Measurements from ENCODE around the gene ALDH4A1.
"Not testable (repeated sequence)": the region's sequence is repeated elsewhere in the genome, so short reads cannot be mapped to it uniquely, and the experiment has no call there.

Gene ALDH4A1

GRCh38 chr1:18899363-18900049 is 2.8 kb downstream of the ALDH4A1 start:
- DNase-seq: no peak

- no peak for DNase-seq
Measured at GRCh38 chr1:18898567-18898966, 3.8 kb downstream of the ALDH4A1 start.

- DNase-seq: no peak
Measured at GRCh38 chr1:18895317-18895716, 7.0 kb downstream of the ALDH4A1 start.

GRCh38 chr1:18893120-18893519 is 9.2 kb downstream of the ALDH4A1 start:
- no peak for DNase-seq

GRCh38 chr1:18891858-18892257 is 10.5 kb downstream of the ALDH4A1 start:
- not testable (repeated sequence) for DNase-seq

GRCh38 chr1:18891426-18891780 is 11.0 kb downstream of the ALDH4A1 start:
- DNase-seq: no peak

GRCh38 chr1:18890706-18891425 is 11.5 kb downstream of the ALDH4A1 start:
- DNase-seq: peak; percentile 52

- DNase-seq: no peak
Measured at GRCh38 chr1:18886003-18886335, 16.4 kb downstream of the ALDH4A1 start.

GRCh38 chr1:18885311-18886002 is 16.9 kb downstream of the ALDH4A1 start:
- no peak for DNase-seq

- no peak for DNase-seq
Measured at GRCh38 chr1:18884727-18885126, 17.6 kb downstream of the ALDH4A1 start.

GRCh38 chr1:18884419-18884717 is 18.0 kb downstream of the ALDH4A1 start:
- DNase-seq: no peak

- peak; percentile 59 for DNase-seq
Measured at GRCh38 chr1:18883636-18884418, 18.5 kb downstream of the ALDH4A1 start.

- DNase-seq: no peak
Measured at GRCh38 chr1:18883079-18883478, 19.3 kb downstream of the ALDH4A1 start.

GRCh38 chr1:18882486-18882885 is 19.9 kb downstream of the ALDH4A1 start:
- no peak for DNase-seq

- no peak for DNase-seq
Measured at GRCh38 chr1:18881642-18882431, 20.5 kb downstream of the ALDH4A1 start.

GRCh38 chr1:18881164-18881563 is 21.2 kb downstream of the ALDH4A1 start:
- no peak for DNase-seq

- no peak for DNase-seq
Measured at GRCh38 chr1:18880585-18880984, 21.8 kb downstream of the ALDH4A1 start.

GRCh38 chr1:18879791-18880309 is 22.5 kb downstream of the ALDH4A1 start:
- DNase-seq: no peak

GRCh38 chr1:18879215-18879790 is 23.1 kb downstream of the ALDH4A1 start:
- DNase-seq: no peak

- DNase-seq: no peak
Measured at GRCh38 chr1:18878538-18879214, 23.7 kb downstream of the ALDH4A1 start.

- no peak for DNase-seq
Measured at GRCh38 chr1:18877282-18877681, 25.1 kb downstream of the ALDH4A1 start.
